Measurements from ENCODE around the gene SYT1. TPM values are rescaled to one million over a fixed set of nuclear protein-coding genes. Genes with fewer than 3 reads are reported as not detected.
A peak's percentile ranks its signal among the peaks of the same experiment; 100 is the strongest.

Gene SYT1
- total RNA-seq, 1 donor from 2014 or later: 0.30 TPM

- no peak overlapping the region for H3K4me3 ChIP-seq
These were observed 506.7 kb downstream of the SYT1 start for GRCh38 chr12:79371226-79371625.

DNA sequence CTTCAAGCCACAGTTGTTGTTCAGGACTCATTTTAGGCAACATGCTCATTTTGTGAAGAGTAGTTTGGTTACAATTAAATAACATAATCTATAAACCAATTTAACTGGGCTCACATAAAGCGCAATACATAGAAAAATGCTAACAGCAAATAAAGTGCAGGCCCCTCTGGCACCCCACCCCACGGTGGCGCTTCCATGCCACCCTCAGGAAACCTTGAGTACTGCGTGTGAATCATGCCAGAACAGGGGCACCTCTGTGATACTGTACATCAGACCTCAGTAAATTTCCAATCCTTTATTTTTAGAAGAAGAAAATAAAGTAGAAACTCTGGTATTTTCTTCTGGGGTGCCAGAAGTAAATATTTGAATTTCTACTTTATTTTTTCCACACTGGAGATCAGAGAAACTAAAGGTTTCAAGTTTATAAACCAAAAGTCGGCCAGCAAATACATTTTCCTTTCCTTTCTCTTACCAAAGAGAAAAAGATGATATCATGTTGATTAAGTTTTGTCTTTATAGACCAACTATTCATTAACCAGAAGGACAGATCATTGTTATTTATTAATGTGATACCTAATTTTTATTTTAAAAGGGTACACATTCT is 509.4 kb downstream of the SYT1 start:
- Histone ChIP-seq H3K27me3 (ENCODE audit: low read depth) (no peaks in the 10 kb centered on the region), H3K36me3 (no peaks in the 10 kb centered on the region), H3K27ac (replicated peaks) (no peak overlapping the region), H3K9me3 (replicated peaks) (no peaks in the 10 kb centered on the region), H3K4me1 (no peaks in the 10 kb centered on the region), H3K4me3 (no peak overlapping the region)
- TF ChIP-seq CTCF (IDR thresholded peaks at IDR 0.05; ENCODE audit: borderline replicate concordance): peak; percentile 65
- no peak for DNase-seq
- intact Hi-C loops (cut with micrococcal nuclease): no loop called here

More at GRCh38 chr12:79371226-79371625, 506.7 kb downstream of the SYT1 start:
- no peak for DNase-seq
- intact Hi-C loops (cut with micrococcal nuclease): no loop called here
- H3K4me1 ChIP-seq: no peaks in the 10 kb centered on the region
- H3K36me3 ChIP-seq: no peaks in the 10 kb centered on the region
- H3K27ac ChIP-seq (replicated peaks): no peak overlapping the region
- TF ChIP-seq CTCF (IDR thresholded peaks at IDR 0.05; ENCODE audit: borderline replicate concordance): no peak
- H3K27me3 ChIP-seq (ENCODE audit: low read depth): no peaks in the 10 kb centered on the region
- H3K9me3 ChIP-seq (replicated peaks): no peaks in the 10 kb centered on the region

GRCh38 chr12:79374545-79374944 is 510.0 kb downstream of the SYT1 start:
- Histone ChIP-seq H3K4me1 (no peaks in the 10 kb centered on the region), H3K9me3 (replicated peaks) (no peaks in the 10 kb centered on the region), H3K27ac (replicated peaks) (no peak overlapping the region), H3K27me3 (ENCODE audit: low read depth) (no peaks in the 10 kb centered on the region), H3K4me3 (no peak overlapping the region), H3K36me3 (no peaks in the 10 kb centered on the region)
- intact Hi-C loops (cut with micrococcal nuclease): no loop called here
- no peak for DNase-seq
- TF ChIP-seq CTCF (IDR thresholded peaks at IDR 0.05; ENCODE audit: borderline replicate concordance): no peak

DNA sequence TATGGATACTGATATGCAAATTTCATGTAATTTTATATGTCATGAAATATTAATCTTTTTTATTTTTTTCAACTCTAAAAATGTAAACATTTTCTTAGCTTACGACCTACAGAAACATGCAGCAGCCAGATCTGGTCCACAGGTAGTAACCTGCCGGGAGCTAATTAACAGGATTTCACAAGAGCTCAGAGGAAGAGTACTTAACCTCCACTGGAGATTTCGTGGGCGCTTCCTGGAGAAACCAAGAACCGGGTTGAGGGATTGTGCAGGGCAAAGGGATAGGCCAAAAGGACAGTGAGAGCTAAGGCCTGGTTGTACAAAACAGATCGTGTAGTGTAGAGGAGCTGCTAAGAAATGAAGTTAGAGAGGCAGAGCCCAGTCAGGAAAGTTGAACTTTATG is 510.5 kb downstream of the SYT1 start:
- H3K4me1 ChIP-seq: no peaks in the 10 kb centered on the region
- H3K27ac ChIP-seq (replicated peaks): no peak overlapping the region
- intact Hi-C loops (cut with micrococcal nuclease): no loop called here
- no peaks in the 10 kb centered on the region for H3K27me3 ChIP-seq (ENCODE audit: low read depth)
- TF ChIP-seq CTCF (IDR thresholded peaks at IDR 0.05; ENCODE audit: borderline replicate concordance): no peak
- no peaks in the 10 kb centered on the region for H3K9me3 ChIP-seq (replicated peaks)
- no peak for DNase-seq
- no peaks in the 10 kb centered on the region for H3K36me3 ChIP-seq
- no peak overlapping the region for H3K4me3 ChIP-seq

GRCh38 chr12:79378496-79378895 is 513.9 kb downstream of the SYT1 start:
- no peak for TF ChIP-seq CTCF (IDR thresholded peaks at IDR 0.05; ENCODE audit: borderline replicate concordance)
- Histone ChIP-seq H3K4me1 (no peaks in the 10 kb centered on the region), H3K4me3 (no peak overlapping the region), H3K27me3 (ENCODE audit: low read depth) (no peaks in the 10 kb centered on the region), H3K36me3 (no peaks in the 10 kb centered on the region), H3K9me3 (replicated peaks) (no peaks in the 10 kb centered on the region), H3K27ac (replicated peaks) (no peak overlapping the region)
- no peak for DNase-seq
- intact Hi-C loops (cut with micrococcal nuclease): no loop called here

Data from left ventricle myocardium inferior (tissue), 1 donor.